HepG2 (cell line): ENCODE data around the gene NDUFS7. TPM values are rescaled to one million over a fixed set of nuclear protein-coding genes. Genes with fewer than 3 reads are reported as not detected.
A peak's percentile ranks its signal among the peaks of the same experiment; 100 is the strongest.

Experiments
- CREB1 ChIP-seq, 2 experiments: fragments of 450-650 bp in 1 of 2; IDR thresholded peaks; 2 replicates each; pipeline ENCODE4 v1.6.1; 2016 to 2017; ENCODE audit warnings: control low read depth in 1 of 2, mild to moderate bottlenecking in 1 of 2, missing compliant biosample characterization in 1 of 2, missing genetic modification characterization in 1 of 2
- ETV5 ChIP-seq: IDR thresholded peaks from 2 replicates; pipeline ENCODE4 v1.6.1; 2018; ENCODE audit warnings: missing biosample characterization, missing genetic modification reagents, inconsistent platforms, borderline replicate concordance
- MIER3 ChIP-seq: IDR thresholded peaks from 2 replicates; pipeline ENCODE4 v1.6.1; 2016; ENCODE audit warnings: missing compliant biosample characterization, borderline replicate concordance
- POGZ ChIP-seq: sonication (generic); formaldehyde crosslinking; IDR thresholded peaks from 2 replicates; pipeline ENCODE4 v1.4.0; 2020; ENCODE audit warnings: mild to moderate bottlenecking, missing genetic modification reagents
- RNF2 ChIP-seq: fragments of 450-650 bp; conservative IDR thresholded peaks from 2 replicates; pipeline ENCODE4 v1.6.1; 2016; ENCODE audit warnings: low read depth
- SCMH1 ChIP-seq: sonication (generic); formaldehyde crosslinking; IDR thresholded peaks from 2 replicates; pipeline ENCODE4 v1.9.0; 2021; ENCODE audit warnings: missing genetic modification reagents, mild to moderate bottlenecking, borderline replicate concordance
- SNAPC2 ChIP-seq: sonication (generic); formaldehyde crosslinking; IDR thresholded peaks from 2 replicates; pipeline ENCODE4 v1.8.1; 2022; ENCODE audit warnings: mild to moderate bottlenecking, missing genetic modification reagents
- SOX6 ChIP-seq, 2 experiments: fragments of 450-650 bp in 1 of 2; sonication (generic) in 1 of 2; formaldehyde crosslinking in 1 of 2; IDR thresholded peaks; 2 replicates each; pipeline versions ENCODE4 v1.4.0 to v1.6.1; 2017 to 2020; ENCODE audit warnings: antibody characterized with exemption in 1 of 2, mild to moderate bottlenecking in 1 of 2, missing genetic modification reagents in 1 of 2
- TAF1 ChIP-seq: sonication (generic); formaldehyde crosslinking; IDR thresholded peaks from 2 replicates; pipeline ENCODE4 v1.4.0; 2020; ENCODE audit warnings: missing genetic modification reagents
- TOE1 ChIP-seq: sonication (generic); formaldehyde crosslinking; IDR thresholded peaks from 2 replicates; pipeline ENCODE4 v1.4.0; 2020; ENCODE audit warnings: mild to moderate bottlenecking, missing genetic modification reagents
- ZKSCAN1 ChIP-seq: fragments of 150-350 bp; IDR thresholded peaks from 2 replicates; pipeline ENCODE4 v1.6.1; 2014; ENCODE audit warnings: low read length
- ZNF563 ChIP-seq: sonication (generic); formaldehyde crosslinking; IDR thresholded peaks from 2 replicates; pipeline ENCODE4 v1.8.0; 2022; ENCODE audit warnings: mild to moderate bottlenecking, moderate library complexity, missing genetic modification reagents
- ZNF644 ChIP-seq: IDR thresholded peaks from 2 replicates; pipeline ENCODE4 v1.6.1; 2016; ENCODE audit warnings: low read depth
- ZNF749 ChIP-seq: sonication (generic); formaldehyde crosslinking; IDR thresholded peaks from 2 replicates; pipeline ENCODE4 v1.8.0; 2022; ENCODE audit warnings: mild to moderate bottlenecking, missing genetic modification reagents, moderate library complexity, borderline replicate concordance
- ZNF790 ChIP-seq: sonication (generic); formaldehyde crosslinking; IDR thresholded peaks from 2 replicates; pipeline ENCODE4 v1.8.0; 2022; ENCODE audit warnings: missing genetic modification reagents, mild to moderate bottlenecking, borderline replicate concordance
- ZNF850 ChIP-seq: sonication (generic); formaldehyde crosslinking; conservative IDR thresholded peaks from 2 replicates; pipeline ENCODE4 v1.9.0; 2021; ENCODE audit warnings: mild to moderate bottlenecking, missing genetic modification reagents
- ZSCAN22 ChIP-seq: sonication (generic); formaldehyde crosslinking; IDR thresholded peaks from 2 replicates; pipeline ENCODE4 v1.4.0; 2020; ENCODE audit warnings: mild to moderate bottlenecking, missing genetic modification reagents
- polyA plus RNA-seq, 8 experiments: library from polyadenylated mRNA; depleted of rRNA in 3 of 8; stranded (reverse) in 7 of 8; unstranded in 1 of 8; fragments of >200 nt; fragmentation: Illumina TruSeq in 4 of 8; extraction: Trizol in 4 of 8; gene quantifications; 2 replicates each; pipeline versions ENCODE4 v1.2.1 to v1.2.3, GENCODE V29; 2011 to 2016; ENCODE audit warnings: low read depth in 4 of 8, missing spikeins in 1 of 8, mixed read lengths in 1 of 8; ENCODE audit not compliant: insufficient read depth in 1 of 8
- total RNA-seq, 5 experiments: library from RNA; depleted of rRNA; stranded (reverse); fragments of >200 nt; fragmentation: Illumina TruSeq; extraction: Trizol; gene quantifications; 2 replicates each; pipeline ENCODE4 v1.2.3, GENCODE V29; 2016; ENCODE audit warnings: low read depth in 1 of 5
- TF ChIP-seq, protein P1 (sequence below): sonication (generic); formaldehyde crosslinking; IDR thresholded peaks from 2 replicates; pipeline ENCODE4 v1.4.0; 2020; ENCODE audit warnings: mild to moderate bottlenecking, missing genetic modification reagents
- TF ChIP-seq, protein P2 (sequence below): IDR thresholded peaks from 2 replicates; pipeline ENCODE4 v1.6.1; 2016; ENCODE audit warnings: missing compliant biosample characterization, missing genetic modification reagents, borderline replicate concordance
- TF ChIP-seq, protein P3 (sequence below), 2 experiments: fragments of 450-650 bp in 1 of 2; sonication (generic) in 1 of 2; formaldehyde crosslinking; IDR thresholded peaks; 2 replicates each; pipeline versions ENCODE4 v1.5.0 to v1.8.0; 2020 to 2022; ENCODE audit warnings: mild to moderate bottlenecking in 1 of 2, missing genetic modification reagents in 1 of 2
- TF ChIP-seq, protein P4 (sequence below): sonication (generic); formaldehyde crosslinking; IDR thresholded peaks from 2 replicates; pipeline ENCODE4 v1.5.1; 2020; ENCODE audit warnings: mild to moderate bottlenecking, missing genetic modification reagents
- TF ChIP-seq, protein P5 (sequence below): sonication (generic); formaldehyde crosslinking; IDR thresholded peaks from 2 replicates; pipeline ENCODE4 v1.5.0; 2020; ENCODE audit warnings: missing genetic modification reagents

The NDUFS7 gene
- total and polyA plus RNA-seq, 2 of the 13 experiments (the other 11 are each of a cell fraction or from before 2014, with no cell fraction given): 34.3 to 66.9 TPM

DNA sequence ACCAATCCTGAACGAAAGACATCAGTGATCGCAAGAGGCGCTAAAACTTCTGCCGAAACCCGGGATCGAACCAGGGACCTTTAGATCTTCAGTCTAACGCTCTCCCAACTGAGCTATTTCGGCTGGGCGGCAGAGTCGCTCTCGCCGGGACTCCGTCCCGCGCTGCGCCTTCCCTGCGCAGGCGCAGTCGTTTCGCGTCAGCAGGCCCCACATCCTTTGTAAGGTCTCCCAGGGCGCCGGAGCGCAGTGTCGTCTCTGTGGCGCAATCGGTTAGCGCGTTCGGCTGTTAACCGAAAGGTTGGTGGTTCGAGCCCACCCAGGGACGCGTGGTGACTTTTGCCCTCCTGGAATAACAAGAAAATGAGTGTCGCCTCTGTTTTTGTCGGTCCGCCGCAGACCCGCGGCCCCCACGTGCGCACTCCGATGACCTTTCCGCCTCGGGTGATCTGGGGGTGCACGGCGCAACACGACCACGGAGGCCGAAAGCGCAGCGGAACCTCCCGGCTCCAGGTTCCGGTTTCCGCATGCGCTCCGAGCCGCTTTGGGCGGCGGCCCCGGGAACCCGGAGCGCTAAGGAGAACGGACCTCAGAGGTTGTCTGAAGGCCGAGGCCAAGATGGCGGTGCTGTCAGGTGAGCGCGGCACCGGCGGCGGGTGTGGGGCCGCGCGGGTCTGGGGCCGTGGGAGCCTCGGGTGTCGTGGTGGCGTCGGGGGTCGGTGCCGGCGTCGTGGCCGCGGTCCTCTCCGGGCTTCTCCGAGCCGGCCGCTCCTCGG lies at the start of gene NDUFS7 (continued):
- TF ChIP-seq ZNF563: peak; percentile 97
- TF ChIP-seq RNF2: peak; percentile 86
- TF ChIP-seq, protein P1, sequence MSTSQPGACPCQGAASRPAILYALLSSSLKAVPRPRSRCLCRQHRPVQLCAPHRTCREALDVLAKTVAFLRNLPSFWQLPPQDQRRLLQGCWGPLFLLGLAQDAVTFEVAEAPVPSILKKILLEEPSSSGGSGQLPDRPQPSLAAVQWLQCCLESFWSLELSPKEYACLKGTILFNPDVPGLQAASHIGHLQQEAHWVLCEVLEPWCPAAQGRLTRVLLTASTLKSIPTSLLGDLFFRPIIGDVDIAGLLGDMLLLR: peak; percentile 68
- peak; percentile 94 for TF ChIP-seq SNAPC2 (CRISPR knock-in tag)
- TF ChIP-seq ETV5 (CRISPR knock-in tag): peak; percentile 51; the same call in 1 of the 2 replicates
- peak; percentile 68; the same call in 1 of the 2 replicates for TF ChIP-seq ZKSCAN1
- TF ChIP-seq ZNF644: no peak
- peak; percentile 95 for TF ChIP-seq POGZ (CRISPR knock-in tag)
- TF ChIP-seq, protein P2, sequence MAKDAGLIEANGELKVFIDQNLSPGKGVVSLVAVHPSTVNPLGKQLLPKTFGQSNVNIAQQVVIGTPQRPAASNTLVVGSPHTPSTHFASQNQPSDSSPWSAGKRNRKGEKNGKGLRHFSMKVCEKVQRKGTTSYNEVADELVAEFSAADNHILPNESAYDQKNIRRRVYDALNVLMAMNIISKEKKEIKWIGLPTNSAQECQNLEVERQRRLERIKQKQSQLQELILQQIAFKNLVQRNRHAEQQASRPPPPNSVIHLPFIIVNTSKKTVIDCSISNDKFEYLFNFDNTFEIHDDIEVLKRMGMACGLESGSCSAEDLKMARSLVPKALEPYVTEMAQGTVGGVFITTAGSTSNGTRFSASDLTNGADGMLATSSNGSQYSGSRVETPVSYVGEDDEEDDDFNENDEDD (CRISPR knock-in tag): peak; percentile 41; the same call in 1 of the 2 replicates
- TF ChIP-seq ZNF850 (CRISPR knock-in tag): peak; percentile 91; the same call in 1 of the 2 replicates
- TF ChIP-seq TOE1 (CRISPR knock-in tag): peak; percentile 95
- no peak for TF ChIP-seq SOX6 (IDR thresholded peaks at IDR 0.05)
- TF ChIP-seq SOX6 (CRISPR knock-in tag; IDR thresholded peaks at IDR 0.05): peak; percentile 85
- TF ChIP-seq CREB1 (IDR thresholded peaks at IDR 0.05): peak; percentile 82
- peak; percentile 89 for TF ChIP-seq CREB1 (CRISPR knock-in tag; IDR thresholded peaks at IDR 0.05)
- peak; percentile 95 for TF ChIP-seq MIER3 (CRISPR knock-in tag)
- TF ChIP-seq, protein P3, sequence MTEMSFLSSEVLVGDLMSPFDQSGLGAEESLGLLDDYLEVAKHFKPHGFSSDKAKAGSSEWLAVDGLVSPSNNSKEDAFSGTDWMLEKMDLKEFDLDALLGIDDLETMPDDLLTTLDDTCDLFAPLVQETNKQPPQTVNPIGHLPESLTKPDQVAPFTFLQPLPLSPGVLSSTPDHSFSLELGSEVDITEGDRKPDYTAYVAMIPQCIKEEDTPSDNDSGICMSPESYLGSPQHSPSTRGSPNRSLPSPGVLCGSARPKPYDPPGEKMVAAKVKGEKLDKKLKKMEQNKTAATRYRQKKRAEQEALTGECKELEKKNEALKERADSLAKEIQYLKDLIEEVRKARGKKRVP (CRISPR knock-in tag; IDR thresholded peaks at IDR 0.05): peak in 1 of 2 experiments; percentile 85; a peak in 2 of 4 replicates
- TF ChIP-seq ZSCAN22 (CRISPR knock-in tag): peak; percentile 86
- TF ChIP-seq, protein P4, sequence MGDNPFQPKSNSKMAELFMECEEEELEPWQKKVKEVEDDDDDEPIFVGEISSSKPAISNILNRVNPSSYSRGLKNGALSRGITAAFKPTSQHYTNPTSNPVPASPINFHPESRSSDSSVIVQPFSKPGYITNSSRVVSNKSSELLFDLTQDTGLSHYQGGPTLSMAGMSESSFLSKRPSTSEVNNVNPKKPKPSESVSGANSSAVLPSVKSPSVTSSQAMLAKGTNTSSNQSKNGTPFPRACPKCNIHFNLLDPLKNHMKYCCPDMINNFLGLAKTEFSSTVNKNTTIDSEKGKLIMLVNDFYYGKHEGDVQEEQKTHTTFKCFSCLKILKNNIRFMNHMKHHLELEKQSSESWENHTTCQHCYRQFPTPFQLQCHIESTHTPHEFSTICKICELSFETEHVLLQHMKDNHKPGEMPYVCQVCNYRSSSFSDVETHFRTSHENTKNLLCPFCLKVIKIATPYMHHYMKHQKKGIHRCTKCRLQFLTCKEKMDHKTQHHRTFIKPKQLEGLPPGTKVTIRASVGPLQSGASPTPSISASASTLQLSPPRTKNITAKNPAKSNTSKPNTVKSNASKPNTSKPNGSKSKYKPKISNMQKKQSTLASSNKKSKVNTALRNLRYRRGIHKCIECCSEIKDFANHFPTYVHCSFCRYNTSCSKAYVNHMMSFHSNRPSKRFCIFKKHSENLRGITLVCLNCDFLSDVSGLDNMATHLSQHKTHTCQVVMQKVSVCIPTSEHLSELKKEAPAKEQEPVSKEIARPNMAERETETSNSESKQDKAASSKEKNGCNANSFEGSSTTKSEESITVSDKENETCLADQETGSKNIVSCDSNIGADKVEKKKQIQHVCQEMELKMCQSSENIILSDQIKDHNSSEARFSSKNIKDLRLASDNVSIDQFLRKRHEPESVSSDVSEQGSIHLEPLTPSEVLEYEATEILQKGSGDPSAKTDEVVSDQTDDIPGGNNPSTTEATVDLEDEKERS: peak; percentile 98
- TF ChIP-seq, protein P5, sequence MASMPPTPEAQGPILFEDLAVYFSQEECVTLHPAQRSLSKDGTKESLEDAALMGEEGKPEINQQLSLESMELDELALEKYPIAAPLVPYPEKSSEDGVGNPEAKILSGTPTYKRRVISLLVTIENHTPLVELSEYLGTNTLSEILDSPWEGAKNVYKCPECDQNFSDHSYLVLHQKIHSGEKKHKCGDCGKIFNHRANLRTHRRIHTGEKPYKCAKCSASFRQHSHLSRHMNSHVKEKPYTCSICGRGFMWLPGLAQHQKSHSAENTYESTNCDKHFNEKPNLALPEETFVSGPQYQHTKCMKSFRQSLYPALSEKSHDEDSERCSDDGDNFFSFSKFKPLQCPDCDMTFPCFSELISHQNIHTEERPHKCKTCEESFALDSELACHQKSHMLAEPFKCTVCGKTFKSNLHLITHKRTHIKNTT (CRISPR knock-in tag): no peak
- peak; percentile 72; the same call in 1 of the 2 replicates for TF ChIP-seq TAF1 (CRISPR knock-in tag)
- TF ChIP-seq ZNF790 (CRISPR knock-in tag): peak; percentile 97
- no peak for TF ChIP-seq SCMH1 (CRISPR knock-in tag)
- TF ChIP-seq ZNF749 (CRISPR knock-in tag): peak; percentile 97
